ENCODE measurements around the gene DUS1L.

Gene DUS1L

DNA sequence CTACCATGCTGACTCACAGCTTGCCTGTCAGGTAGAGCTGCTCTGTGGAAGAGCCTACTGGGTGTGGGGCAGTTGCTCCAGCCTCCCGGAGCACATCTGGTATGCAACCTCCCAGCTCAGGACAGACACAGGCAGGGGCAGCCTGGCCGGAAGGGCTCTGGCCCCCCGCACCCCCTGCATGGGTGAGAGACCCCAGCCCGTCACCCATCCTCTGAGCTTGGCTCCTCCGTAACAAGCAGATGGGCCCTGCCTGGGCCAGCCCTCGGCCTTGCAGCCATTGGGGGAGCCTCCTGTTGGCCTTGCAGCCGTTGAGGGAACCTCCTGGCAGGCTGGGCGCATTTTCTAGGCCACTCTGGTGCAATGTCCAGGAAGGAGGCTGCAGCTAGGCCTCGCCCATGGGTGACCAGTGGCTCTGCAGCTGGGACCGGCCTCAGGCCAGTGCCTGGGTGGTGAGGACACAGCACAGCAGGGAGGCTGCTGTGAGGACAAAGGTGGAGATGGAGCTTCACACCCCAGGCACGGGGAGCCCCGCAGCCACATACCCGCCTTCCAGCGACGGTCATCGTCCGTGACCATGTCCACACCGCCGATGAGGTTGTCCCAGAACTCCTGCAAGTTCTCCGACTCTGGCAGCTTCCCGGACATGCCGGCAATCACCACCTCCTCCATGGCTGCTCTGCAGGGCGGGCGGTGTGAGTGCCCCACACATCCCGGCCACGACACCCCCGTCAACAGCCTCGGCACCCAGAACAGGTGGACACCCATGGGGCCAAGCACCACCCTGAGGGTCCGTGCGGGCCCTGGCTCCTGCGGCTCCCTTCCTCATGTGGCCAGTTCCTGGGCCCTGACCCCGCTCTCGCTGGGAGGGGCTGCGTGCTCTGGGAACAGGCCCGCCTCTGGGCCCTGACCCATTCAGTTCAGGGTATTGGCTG, 30.4 kb upstream of the DUS1L start:
- peak; percentile 12 for DNase-seq (ENCODE audit: low read depth)
- TF ChIP-seq MYC (IDR thresholded peaks at IDR 0.05; ENCODE audit: low read depth, low read length) (no peak), POLR2A (IDR thresholded peaks at IDR 0.05; ENCODE audit: extremely low read depth, insufficient read length) (no peak)
- TF ChIP-seq, protein P1, sequence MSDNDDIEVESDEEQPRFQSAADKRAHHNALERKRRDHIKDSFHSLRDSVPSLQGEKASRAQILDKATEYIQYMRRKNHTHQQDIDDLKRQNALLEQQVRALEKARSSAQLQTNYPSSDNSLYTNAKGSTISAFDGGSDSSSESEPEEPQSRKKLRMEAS (IDR thresholded peaks at IDR 0.05; ENCODE audit: low read depth, low read length): no peak
- TF ChIP-seq, protein P2, sequence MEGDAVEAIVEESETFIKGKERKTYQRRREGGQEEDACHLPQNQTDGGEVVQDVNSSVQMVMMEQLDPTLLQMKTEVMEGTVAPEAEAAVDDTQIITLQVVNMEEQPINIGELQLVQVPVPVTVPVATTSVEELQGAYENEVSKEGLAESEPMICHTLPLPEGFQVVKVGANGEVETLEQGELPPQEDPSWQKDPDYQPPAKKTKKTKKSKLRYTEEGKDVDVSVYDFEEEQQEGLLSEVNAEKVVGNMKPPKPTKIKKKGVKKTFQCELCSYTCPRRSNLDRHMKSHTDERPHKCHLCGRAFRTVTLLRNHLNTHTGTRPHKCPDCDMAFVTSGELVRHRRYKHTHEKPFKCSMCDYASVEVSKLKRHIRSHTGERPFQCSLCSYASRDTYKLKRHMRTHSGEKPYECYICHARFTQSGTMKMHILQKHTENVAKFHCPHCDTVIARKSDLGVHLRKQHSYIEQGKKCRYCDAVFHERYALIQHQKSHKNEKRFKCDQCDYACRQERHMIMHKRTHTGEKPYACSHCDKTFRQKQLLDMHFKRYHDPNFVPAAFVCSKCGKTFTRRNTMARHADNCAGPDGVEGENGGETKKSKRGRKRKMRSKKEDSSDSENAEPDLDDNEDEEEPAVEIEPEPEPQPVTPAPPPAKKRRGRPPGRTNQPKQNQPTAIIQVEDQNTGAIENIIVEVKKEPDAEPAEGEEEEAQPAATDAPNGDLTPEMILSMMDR (IDR thresholded peaks at IDR 0.05; ENCODE audit: low read depth, low read length): no peak

DNA sequence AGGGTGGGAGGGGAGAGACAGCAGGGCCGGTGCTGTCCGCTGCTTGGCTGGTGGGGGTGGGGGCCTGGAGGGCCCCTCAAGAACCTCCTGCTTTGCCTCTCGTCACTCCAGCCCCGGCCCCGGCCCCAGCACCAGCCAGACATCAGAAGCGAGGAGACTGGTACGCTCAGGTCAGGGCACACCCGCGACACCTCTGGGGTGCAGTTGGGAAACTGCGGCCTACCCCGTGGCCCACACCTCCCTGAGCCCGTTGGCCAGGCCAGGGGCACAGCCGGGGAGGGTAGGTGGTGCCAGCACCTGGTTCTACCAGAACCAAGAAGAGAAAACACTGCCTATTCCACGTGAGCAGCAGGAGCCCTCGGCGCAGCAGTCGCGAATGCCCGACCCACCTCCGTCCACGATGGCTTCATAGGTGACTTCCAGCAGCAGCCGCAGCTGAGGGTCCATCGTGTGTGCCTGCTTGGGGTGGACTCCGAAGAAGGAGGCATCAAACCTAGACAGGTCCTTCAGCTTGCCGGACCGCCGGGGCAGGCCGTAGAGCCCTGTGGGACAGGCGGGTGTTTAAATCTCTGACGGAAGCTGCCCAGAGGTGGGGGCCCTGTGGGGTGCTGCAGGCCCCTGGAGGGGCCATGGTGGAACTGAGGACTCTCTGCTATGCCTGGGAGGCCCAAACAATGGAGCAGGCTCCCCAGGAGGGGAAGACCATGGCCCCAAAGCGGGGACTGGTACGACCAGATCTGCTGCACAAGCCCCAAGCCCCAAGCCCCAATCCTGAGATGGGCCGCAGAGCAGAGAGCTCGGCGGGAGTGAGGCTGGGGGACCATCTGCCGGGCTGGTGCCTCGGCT, 29.6 kb upstream of the DUS1L start:
- DNase-seq (ENCODE audit: low read depth): peak; percentile 6
- TF ChIP-seq POLR2A (IDR thresholded peaks at IDR 0.05; ENCODE audit: extremely low read depth, insufficient read length) (no peak), MYC (IDR thresholded peaks at IDR 0.05; ENCODE audit: low read depth, low read length) (no peak)
- TF ChIP-seq, protein P1 (IDR thresholded peaks at IDR 0.05; ENCODE audit: low read depth, low read length): no peak
- TF ChIP-seq, protein P2 (IDR thresholded peaks at IDR 0.05; ENCODE audit: low read depth, low read length): no peak
- peak overlapping the region; percentile 86 for H3K4me3 ChIP-seq (ENCODE audit: low read depth, low read length)

More for the DNA sequence above, 30.4 kb upstream of the DUS1L start:
- peak overlapping the region; percentile 86 for H3K4me3 ChIP-seq (ENCODE audit: low read depth, low read length)

DNA sequence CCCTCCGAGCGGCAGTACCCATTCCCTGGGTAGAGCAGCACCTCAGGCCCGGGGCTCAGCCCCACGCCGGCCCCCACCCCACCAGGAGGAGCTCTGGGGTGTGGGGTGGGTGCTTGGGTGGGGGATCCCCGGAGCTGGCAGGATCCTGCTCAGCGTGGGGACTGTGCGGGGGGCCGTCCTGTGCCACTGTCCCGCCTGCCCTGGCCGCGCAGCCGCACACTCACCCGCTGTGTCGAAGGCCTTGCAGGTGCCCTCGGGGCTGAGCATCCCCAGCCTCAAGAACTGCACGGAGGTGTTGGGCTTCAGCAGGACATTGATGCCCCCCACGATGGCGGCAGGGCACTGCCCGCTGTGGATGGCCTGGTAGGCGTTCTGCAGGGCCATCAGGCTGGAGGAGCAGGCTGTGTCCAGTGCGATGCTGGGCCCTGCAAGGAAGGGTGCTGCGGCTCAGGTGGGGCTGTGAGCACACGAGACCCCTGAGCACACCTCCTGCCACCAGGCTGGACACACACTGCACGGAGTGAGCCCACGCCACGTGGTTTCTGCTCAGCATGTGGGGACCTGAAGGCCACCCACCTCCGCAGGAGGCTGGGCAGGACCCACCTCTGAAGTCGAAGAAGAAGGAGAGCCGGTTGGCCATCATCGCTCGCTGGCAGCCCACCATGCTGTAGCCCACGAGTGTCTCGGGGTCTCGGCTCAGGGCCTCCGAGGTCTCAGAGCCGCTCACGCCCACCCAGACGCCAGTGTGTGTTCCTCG, 27.6 kb upstream of the DUS1L start:
- H3K4me3 ChIP-seq (ENCODE audit: low read depth, low read length): no peak overlapping the region
- TF ChIP-seq POLR2A (IDR thresholded peaks at IDR 0.05; ENCODE audit: extremely low read depth, insufficient read length) (no peak), MYC (IDR thresholded peaks at IDR 0.05; ENCODE audit: low read depth, low read length) (no peak)
- TF ChIP-seq, protein P1 (IDR thresholded peaks at IDR 0.05; ENCODE audit: low read depth, low read length): no peak
- TF ChIP-seq, protein P2 (IDR thresholded peaks at IDR 0.05; ENCODE audit: low read depth, low read length): no peak
- DNase-seq (ENCODE audit: low read depth): peak; percentile 10

DNA sequence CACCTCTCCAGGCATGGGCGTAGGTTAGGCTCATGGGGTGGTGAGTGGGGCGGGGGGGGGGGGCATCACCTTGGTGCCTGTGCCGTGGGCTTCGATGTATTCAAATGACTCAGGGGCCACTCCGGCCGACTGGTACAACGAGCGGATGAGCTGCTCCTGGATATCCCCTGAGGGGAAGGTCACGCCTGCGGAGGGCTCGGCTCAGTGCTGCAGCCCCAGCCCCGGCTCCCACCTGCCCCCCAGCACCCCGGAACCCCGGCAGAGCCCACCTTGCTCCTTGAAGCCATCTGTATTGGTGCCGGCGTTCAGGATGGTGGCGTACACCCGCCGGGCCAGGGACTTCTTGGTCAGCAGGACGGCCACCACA, 27.0 kb upstream of the DUS1L start:
- DNase-seq (ENCODE audit: low read depth): no peak
- no peak overlapping the region for H3K4me3 ChIP-seq (ENCODE audit: low read depth, low read length)
- TF ChIP-seq, protein P1 (IDR thresholded peaks at IDR 0.05; ENCODE audit: low read depth, low read length): no peak
- TF ChIP-seq, protein P2 (IDR thresholded peaks at IDR 0.05; ENCODE audit: low read depth, low read length): no peak
- TF ChIP-seq MYC (IDR thresholded peaks at IDR 0.05; ENCODE audit: low read depth, low read length): no peak
- TF ChIP-seq POLR2A (IDR thresholded peaks at IDR 0.05; ENCODE audit: extremely low read depth, insufficient read length): no peak

DNA sequence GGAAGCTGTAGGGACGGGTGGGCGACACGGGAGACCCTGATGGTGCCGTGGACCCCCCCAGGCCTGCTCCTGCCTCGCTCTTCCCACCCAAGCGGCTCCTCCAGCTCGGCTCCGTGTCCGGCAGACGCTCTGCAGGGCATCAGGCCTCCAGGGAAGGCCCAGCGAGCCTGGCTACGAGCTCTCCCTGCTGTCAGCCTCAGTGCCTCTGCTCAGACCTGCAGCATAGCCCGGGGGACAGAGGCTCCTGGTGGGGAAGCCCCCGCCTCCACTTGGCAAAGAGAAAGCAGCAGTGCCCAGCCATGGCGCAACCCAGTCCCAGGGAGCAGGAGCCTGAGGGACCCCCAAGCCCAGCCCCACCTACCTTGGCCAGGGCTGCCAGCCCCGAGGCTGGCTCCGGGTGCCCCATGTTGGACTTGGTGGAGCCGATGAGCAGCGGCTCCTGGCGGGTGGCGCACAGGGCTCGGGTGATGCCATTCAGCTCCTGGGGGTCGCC, 26.5 kb upstream of the DUS1L start:
- no peak overlapping the region for H3K4me3 ChIP-seq (ENCODE audit: low read depth, low read length)
- DNase-seq (ENCODE audit: low read depth): no peak
- TF ChIP-seq, protein P1 (IDR thresholded peaks at IDR 0.05; ENCODE audit: low read depth, low read length): no peak
- TF ChIP-seq, protein P2 (IDR thresholded peaks at IDR 0.05; ENCODE audit: low read depth, low read length): no peak
